Fibroblast of skin of right biceps (primary cell): ENCODE measurements around the gene TSPYL1.
A peak's percentile ranks its signal among the peaks of the same experiment; 100 is the strongest.
"Not testable (repeated sequence)": the region's sequence is repeated elsewhere in the genome, so short reads cannot be mapped to it uniquely, and the experiment has no call there.

ENCODE experiments used
- DNase-seq: peaks from one replicate; pipeline ENCODE4 v3.0.0-alpha.2; 2013

The TSPYL1 gene

GRCh38 chr6:116279232-116280160 lies at the start of gene TSPYL1:
Gene TSPYL1, minus strand, starts transcription at chr6:116279930. Its CDS starts 100 bp downstream, at chr6:116279830.
- peak; percentile 97 for DNase-seq

- DNase-seq = peak; percentile 63
Observed at GRCh38 chr6:116329156-116329555, 49.4 kb upstream of the TSPYL1 start.

DNA sequence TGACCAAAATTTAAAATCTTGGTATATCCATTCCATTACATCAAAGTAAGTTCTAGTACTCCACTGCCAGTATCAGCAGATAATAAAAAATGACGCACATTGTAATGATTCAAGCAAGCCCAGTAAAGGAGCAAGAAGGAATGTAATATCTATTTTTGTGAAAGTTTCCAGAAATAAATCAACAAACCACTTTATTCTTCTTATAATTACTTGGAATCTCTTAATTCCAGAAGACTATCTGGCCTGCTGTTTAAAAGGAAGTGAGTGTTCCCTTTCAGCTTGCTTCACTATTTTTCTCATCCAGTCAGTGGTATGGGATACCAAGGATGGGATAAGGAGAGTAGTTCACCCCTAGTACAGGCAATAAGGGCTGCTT lies 48.8 kb upstream of the TSPYL1 start:
- DNase-seq = peak; percentile 59

GRCh38 chr6:116327803-116328527 lies 48.2 kb upstream of the TSPYL1 start:
- no peak for DNase-seq

DNA sequence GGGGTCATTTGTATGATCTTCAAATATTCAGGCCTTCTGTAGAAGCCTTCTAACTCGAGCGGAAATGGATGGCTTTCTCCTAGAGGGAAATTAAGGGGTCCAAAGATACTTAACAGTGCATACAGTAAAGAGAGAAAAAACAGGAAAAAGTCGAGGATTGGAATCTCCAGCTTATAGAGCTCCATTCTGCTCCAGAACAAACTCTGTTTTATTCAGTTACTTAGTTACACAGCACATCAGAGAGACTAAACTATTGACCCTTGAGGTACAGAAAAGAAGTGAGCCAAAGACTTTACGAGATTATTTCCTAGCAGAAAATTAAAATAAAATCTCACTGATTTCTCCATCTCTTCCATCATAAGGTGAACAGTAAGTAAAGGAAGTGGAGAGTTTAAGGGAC lies 47.3 kb upstream of the TSPYL1 start:
- no peak for DNase-seq

DNA sequence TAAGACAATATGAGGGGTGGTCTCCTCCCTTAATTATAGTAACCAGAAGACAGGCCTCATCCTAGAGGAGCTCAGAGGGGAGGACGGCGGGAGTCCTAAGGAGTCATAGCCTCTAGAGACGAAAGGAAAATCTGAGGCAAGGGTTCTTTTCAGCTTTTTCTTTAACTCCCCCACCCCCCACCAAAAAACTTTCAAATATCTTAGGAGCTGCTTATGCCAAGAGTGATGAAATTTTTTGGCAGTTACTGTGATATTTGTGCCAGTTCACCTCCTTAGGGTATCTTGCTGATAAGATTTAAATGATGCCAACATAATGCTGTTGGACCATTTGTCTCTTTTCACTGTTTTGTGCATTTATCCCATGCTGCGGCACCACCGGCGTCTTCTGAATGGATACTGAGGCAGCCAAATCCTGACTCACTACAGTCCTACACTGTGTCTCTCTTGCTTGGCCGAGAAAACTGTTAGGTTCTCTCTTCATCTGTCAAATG lies 46.5 kb upstream of the TSPYL1 start:
- peak; percentile 15 for DNase-seq

DNA sequence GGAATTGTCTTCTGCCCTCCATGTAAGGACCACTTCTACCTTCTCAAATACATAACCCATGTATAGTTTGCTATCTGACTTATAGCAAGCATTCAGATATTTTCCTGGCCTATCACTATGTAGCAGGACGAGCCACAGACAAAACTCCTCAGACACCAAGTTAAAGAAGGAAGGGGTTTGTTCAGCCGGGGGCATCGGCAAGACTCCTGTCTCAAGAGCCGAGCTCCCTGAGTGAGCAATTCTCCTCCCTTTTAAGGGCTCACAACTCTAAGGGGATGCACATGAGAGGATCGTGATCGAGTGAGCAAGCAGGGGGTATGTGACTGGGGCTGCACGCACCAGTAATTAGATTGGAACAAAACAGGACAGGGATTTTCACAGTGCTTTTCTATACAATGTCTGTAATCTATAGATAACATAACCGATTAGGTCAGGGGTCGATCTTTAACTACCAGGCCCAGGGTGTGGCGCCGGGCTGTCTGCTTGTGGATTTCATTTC lies 46.0 kb upstream of the TSPYL1 start:
- DNase-seq = not testable (repeated sequence)

GRCh38 chr6:116323863-116324262 lies 44.1 kb upstream of the TSPYL1 start:
- DNase-seq = no peak

- not testable (repeated sequence) for DNase-seq
Observed at GRCh38 chr6:116321933-116322332, 42.2 kb upstream of the TSPYL1 start.

- DNase-seq = no peak
Observed at GRCh38 chr6:116316772-116317467, 37.2 kb upstream of the TSPYL1 start.

DNA sequence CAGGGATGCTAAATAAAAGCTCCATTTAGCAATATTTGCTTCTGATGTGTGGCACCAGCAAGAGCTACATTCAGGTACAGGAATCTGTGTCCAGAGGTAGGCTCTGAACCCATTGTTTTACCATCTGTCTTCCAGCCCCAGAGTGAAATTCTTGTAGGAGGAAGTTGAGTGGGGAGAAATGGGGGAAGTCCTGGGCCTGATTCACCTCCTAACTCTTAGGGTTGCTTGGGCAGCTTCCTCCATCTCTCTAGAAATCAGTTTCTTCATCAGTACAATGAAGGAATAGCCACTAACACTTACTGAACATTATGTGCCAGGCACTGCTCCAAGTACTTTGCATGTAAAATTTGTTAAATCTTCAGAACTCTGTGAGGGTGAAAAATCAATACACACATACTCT lies 35.1 kb upstream of the TSPYL1 start:
- DNase-seq = no peak

DNA sequence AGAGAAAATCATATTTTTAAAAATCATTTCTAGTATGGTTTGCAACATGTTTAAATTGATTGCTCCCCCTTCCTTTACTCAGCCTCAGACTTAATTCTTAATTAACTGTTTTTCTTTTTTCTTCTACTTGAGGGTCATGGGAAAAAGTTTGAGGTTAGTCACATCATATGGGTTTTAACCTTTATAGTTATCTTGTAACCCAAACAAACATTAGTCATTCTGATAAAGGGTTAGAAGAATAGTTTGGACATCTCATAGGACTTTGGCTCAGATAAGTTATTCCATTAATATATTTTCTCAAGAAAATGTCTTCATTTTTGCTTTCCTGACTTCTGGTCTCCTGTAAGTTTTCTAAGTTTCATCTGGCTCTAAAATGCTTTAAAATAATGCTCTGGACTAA lies 34.5 kb upstream of the TSPYL1 start:
- no peak for DNase-seq

- DNase-seq = peak; percentile 40
Observed at GRCh38 chr6:116313101-116313776, 33.5 kb upstream of the TSPYL1 start.

- no peak for DNase-seq
Observed at GRCh38 chr6:116309657-116310056, 29.9 kb upstream of the TSPYL1 start.

- peak; percentile 10 for DNase-seq
Observed at GRCh38 chr6:116309001-116309400, 29.3 kb upstream of the TSPYL1 start.

DNA sequence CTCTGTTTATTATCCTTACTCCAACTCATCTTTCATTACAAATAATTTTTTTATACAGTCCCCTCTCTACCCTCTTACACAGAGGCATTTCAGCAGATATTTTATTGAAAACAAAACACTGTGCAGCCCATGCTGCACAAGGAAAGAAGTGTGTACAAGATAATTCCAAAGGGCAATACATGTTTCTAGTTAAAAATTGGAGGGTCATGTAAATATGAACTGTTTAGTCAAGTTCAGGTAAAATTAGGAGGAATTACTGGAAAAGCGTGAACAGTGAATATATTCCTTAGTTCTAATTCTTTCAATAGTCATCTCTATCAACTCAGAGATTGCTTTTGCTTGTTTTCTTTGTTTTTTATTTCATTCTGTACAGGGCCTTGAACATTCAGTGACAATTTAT lies 27.9 kb upstream of the TSPYL1 start:
- DNase-seq = no peak

DNA sequence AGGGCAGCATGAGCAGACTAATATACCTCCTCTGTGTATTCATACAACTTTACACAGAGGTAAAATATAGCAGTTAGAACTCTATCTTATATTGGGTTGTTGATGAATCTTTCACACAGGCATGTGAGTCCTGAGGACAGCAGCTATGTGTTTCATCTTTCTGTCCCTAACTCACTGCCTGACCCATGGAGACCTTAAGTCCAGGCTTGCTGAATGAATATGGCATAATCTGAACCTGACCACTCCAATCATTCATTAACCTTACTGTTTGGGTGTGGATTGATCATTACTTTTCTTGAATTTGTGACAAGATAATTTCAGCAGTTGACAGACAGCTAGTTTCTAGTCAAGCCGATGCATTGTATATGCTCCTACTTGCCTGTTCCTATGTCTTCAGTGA lies 27.3 kb upstream of the TSPYL1 start:
- no peak for DNase-seq

DNA sequence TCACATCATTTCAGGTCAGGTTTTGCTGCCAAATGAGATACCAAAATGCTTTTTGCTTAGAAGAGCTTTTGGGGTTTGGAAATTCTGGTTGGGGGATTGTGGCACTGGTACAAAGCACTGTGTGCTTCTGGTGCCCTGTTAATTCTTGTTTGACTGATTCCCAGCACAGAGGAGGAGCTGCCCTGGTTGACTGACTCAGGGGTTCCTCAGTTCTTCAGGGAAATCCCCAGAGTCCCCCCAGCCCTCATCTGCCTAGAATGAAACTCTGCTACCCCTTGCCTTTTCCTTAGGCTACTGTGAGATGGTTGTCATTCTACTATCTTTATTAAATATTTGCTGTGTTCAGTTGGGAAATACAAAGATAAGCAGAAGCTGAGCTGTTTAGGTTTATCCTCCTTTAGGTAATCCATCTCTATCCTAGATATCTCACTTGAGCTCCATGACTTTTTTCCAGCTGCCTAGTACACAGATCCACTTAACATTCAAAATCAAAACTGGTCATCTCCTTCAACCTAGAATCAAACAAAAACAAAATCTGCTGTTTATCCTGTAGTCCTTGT lies 24.9 kb upstream of the TSPYL1 start:
- no peak for DNase-seq

- no peak for DNase-seq
Observed at GRCh38 chr6:116301104-116301503, 21.4 kb upstream of the TSPYL1 start.

- no peak for DNase-seq
Observed at GRCh38 chr6:116300566-116300965, 20.8 kb upstream of the TSPYL1 start.

DNA sequence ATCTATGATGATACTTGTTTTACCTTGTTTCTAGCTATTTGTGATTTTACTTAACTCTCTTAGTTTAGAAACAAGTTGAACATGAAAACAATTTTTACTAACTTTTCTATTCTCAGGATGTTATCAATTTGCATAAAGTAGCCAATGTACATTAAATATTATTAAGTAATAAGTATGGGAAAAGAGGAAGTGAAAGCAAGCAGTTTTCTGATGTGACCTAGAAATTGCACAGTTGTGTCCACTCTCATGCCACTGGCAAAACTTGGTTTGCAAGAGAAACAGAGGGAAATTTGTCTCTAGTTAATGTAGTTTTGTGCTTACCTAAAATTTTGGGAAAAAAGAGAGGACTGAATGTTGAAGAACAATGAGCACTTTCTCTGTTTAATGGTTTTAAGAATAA lies 19.2 kb upstream of the TSPYL1 start:
- no peak for DNase-seq

DNA sequence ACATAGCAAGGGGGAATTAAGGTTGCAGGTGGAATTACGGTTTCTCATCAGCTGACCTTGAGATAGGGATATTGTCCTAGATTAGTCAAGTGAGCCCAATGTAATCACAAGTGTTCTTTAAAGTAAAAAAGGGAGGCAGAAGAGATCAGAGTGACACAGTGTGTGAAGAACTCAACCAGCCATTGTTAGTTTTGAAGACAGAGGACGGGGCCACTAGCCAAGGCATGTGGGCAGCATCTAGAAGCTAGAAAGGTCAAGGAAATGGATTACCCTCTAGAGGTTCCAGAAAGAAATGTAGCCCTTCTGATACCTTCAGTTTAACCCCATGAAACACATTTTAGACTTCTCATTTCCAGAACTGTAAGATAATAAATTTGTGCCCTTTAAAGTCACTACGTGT lies 18.5 kb upstream of the TSPYL1 start:
- no peak for DNase-seq
